ENCODE measurements around the gene LRFN2.

DNA sequence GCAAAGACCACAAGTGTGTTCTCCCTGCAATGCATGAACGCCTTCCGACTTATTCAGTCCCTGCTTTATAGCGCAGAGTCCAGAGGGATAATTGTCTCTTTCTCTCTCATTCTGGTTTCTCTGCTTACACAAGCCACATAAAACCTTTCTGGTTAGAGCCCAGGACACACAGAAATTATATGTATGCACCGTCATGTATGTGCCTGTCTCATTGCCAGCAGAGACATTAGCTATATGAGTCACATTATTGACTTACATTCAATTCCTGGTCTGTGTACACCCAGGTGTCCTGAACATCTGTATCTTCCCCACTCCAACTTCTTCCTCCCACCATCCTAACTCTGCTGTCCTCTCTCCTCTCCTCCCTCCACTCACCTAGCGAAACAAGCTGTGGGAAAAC is 44.0 kb downstream of the LRFN2 start:
- TF ChIP-seq POLR2AphosphoS5 (IDR thresholded peaks at IDR 0.05; ENCODE audit: low read depth, low read length) (no peak), PAX5 (IDR thresholded peaks at IDR 0.05; ENCODE audit: insufficient read depth, low read length, severe bottlenecking) (no peak), POLR2A (IDR thresholded peaks at IDR 0.05; ENCODE audit: low read depth, low read length) (no peak), TAF1 (IDR thresholded peaks at IDR 0.05; ENCODE audit: low read depth, low read length) (no peak), POU2F2 (IDR thresholded peaks at IDR 0.05; ENCODE audit: low read depth, low read length) (no peak), SPI1 (IDR thresholded peaks at IDR 0.05; ENCODE audit: low read depth, low read length) (no peak)

All from GM12891 (cell line).